B cell (primary cell): ENCODE results near the gene LRRC61.

Source experiments
- EZH2 ChIP-seq: IDR thresholded peaks from 2 replicates; pipeline ENCODE4 v1.6.1; 2012; ENCODE audit warnings: borderline replicate concordance, low read depth, mild to moderate bottlenecking, moderate library complexity, low read length; ENCODE audit not compliant: insufficient read depth, poor library complexity, severe bottlenecking
- TF ChIP-seq, protein P1 (sequence below): fragments of 200-600 bp; IDR thresholded peaks from one replicate; pipeline ENCODE4 v1.8.0; 2022; ENCODE audit warnings: antibody characterized with exemption, mild to moderate bottlenecking

DNA sequence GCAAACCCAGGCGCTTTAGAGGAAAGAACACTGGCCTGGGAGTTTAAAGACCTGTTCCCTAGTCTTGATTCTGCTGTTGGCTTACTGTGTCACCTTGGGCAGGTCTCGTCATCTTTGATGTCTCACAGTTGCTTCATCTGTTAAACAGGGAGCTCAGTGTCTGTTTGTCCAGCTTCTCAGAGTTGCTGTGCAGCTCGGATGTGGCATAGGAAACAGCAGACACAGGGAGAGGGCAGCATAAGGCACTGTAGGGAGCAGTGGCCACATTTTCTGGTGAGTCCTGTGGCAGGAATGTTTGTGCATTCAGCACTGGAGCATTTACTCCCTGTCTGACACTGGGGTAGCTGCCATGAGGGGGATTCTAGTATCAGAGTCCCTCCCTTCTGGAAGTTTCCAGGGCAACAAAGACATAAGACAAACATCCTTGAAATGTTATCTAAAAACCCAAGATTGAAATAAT, 47.5 kb downstream of the LRRC61 start:
- TF ChIP-seq, protein P1, sequence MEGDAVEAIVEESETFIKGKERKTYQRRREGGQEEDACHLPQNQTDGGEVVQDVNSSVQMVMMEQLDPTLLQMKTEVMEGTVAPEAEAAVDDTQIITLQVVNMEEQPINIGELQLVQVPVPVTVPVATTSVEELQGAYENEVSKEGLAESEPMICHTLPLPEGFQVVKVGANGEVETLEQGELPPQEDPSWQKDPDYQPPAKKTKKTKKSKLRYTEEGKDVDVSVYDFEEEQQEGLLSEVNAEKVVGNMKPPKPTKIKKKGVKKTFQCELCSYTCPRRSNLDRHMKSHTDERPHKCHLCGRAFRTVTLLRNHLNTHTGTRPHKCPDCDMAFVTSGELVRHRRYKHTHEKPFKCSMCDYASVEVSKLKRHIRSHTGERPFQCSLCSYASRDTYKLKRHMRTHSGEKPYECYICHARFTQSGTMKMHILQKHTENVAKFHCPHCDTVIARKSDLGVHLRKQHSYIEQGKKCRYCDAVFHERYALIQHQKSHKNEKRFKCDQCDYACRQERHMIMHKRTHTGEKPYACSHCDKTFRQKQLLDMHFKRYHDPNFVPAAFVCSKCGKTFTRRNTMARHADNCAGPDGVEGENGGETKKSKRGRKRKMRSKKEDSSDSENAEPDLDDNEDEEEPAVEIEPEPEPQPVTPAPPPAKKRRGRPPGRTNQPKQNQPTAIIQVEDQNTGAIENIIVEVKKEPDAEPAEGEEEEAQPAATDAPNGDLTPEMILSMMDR: no peak
- no peak for TF ChIP-seq EZH2
